Adrenal gland (tissue), 5 donors: ENCODE results near the gene NOC2L.
"Not testable (repeated sequence)": the region's sequence is repeated elsewhere in the genome, so short reads cannot be mapped to it uniquely, and the experiment has no call there.

Source experiments
- CTCF ChIP-seq, 6 experiments: fragments of 450-650 bp in 4 of 6; fragments of 200-600 bp in 2 of 6; sonication (generic) in 1 of 6; IDR thresholded peaks; 1 replicate in 5 of 6; 2 replicates in 1 of 6; pipeline versions ENCODE4 v1.5.1 to v1.8.0; 2016 to 2021; ENCODE audit warnings: antibody characterized with exemption in 6 of 6, mild to moderate bottlenecking in 2 of 6, moderate library complexity in 1 of 6
- POLR2A ChIP-seq, 2 donors: fragments of 450-650 bp; IDR thresholded peaks; one replicate each; pipeline ENCODE4 v1.6.1; 2017; ENCODE audit warnings: antibody characterized with exemption in 2 of 2, mild to moderate bottlenecking in 2 of 2, moderate library complexity in 1 of 2
- donor health status: DM: no; HTN: no; CAD: no.

GRCh38 chr1:988061-988460 is 29.0 kb upstream of the NOC2L start:
- not testable (repeated sequence) for TF ChIP-seq POLR2A, CTCF (IDR thresholded peaks at IDR 0.05)
